ENCODE measurements around the gene PLEKHH1.

GRCh38 chr14:67602995-67603545 lies 70.0 kb downstream of the PLEKHH1 start:
- TF ChIP-seq, protein P1, sequence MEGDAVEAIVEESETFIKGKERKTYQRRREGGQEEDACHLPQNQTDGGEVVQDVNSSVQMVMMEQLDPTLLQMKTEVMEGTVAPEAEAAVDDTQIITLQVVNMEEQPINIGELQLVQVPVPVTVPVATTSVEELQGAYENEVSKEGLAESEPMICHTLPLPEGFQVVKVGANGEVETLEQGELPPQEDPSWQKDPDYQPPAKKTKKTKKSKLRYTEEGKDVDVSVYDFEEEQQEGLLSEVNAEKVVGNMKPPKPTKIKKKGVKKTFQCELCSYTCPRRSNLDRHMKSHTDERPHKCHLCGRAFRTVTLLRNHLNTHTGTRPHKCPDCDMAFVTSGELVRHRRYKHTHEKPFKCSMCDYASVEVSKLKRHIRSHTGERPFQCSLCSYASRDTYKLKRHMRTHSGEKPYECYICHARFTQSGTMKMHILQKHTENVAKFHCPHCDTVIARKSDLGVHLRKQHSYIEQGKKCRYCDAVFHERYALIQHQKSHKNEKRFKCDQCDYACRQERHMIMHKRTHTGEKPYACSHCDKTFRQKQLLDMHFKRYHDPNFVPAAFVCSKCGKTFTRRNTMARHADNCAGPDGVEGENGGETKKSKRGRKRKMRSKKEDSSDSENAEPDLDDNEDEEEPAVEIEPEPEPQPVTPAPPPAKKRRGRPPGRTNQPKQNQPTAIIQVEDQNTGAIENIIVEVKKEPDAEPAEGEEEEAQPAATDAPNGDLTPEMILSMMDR (IDR thresholded peaks at IDR 0.05), result no peak
- TF ChIP-seq ZFX (IDR thresholded peaks at IDR 0.05; ENCODE audit: borderline replicate concordance), result no peak
